ENCODE data around the gene TNS1. TPM values are rescaled to one million over a fixed set of nuclear protein-coding genes. Genes with fewer than 3 reads are reported as not detected.

TNS1 gene
- total RNA-seq, 1 experiment from 2014 or later: 3.4 TPM

GRCh38 chr2:217928324-217929181, 74.2 kb downstream of the TNS1 start:
- H2BK5ac ChIP-seq (ENCODE audit: insufficient read length, low read length): no peak overlapping the region
- H3K27ac Mint-ChIP-seq: peak overlapping the region; percentile 26 to 79 (median 50); a peak in 2 of 7 replicates
- no peaks in the 10 kb centered on the region; a peak in 1 of 7 replicates for H3K36me3 Mint-ChIP-seq (ENCODE audit: insufficient read depth in 1 of 3, low read depth in 3 of 3)
- H3K23ac ChIP-seq (ENCODE audit: insufficient read length, low read depth, low read length): no peak overlapping the region
- no peaks in the 10 kb centered on the region for H3K9me3 ChIP-seq (ENCODE audit: control insufficient read depth, low read depth, low read length)
- no peak overlapping the region for H4K91ac ChIP-seq (ENCODE audit: insufficient read length, low read depth, low read length)
- H3K27me3 ChIP-seq (ENCODE audit: insufficient read depth, low read length): no peaks in the 10 kb centered on the region
- DNase-seq: no peak
- no peaks in the 10 kb centered on the region for H3K79me1 ChIP-seq (ENCODE audit: insufficient read depth, low read depth, low read length, poor library complexity, severe bottlenecking)
- no peak overlapping the region for H3T11ph ChIP-seq (ENCODE audit: low read length)
- H3K4me3 Mint-ChIP-seq: no peak overlapping the region
- H3K4me1 ChIP-seq (ENCODE audit: insufficient read depth, low read length): 0 out of 2 replicates have a peak, but pooled peaks cover 1% of the 10 kb centered on the region
- no peak overlapping the region for H3K56ac ChIP-seq (ENCODE audit: insufficient read length, low read depth, low read length)
- H3K4me2 ChIP-seq (ENCODE audit: insufficient read depth, insufficient read length, low read length): no peak overlapping the region
- no peaks in the 10 kb centered on the region; the same call in none of the 2 replicates for H3K27me3 Mint-ChIP-seq (ENCODE audit: low read depth)
- H3K9ac ChIP-seq (ENCODE audit: extremely low read depth, insufficient read length, low read length): no peak overlapping the region
- H4K20me1 ChIP-seq (ENCODE audit: control insufficient read depth, insufficient read depth, insufficient read length): no peaks in the 10 kb centered on the region
- H2BK12ac ChIP-seq (ENCODE audit: insufficient read length, low read depth, low read length): no peak overlapping the region
- no peak overlapping the region for H3K18ac ChIP-seq (ENCODE audit: insufficient read length, low read depth, low read length)
- H2AFZ ChIP-seq (ENCODE audit: low read length): no peak overlapping the region
- no peak overlapping the region for H2BK20ac ChIP-seq (ENCODE audit: low read depth, low read length, poor library complexity, severe bottlenecking)
- no peak overlapping the region; the same call in 1 of the 2 replicates for H3K14ac ChIP-seq (ENCODE audit: insufficient read depth, low read length)
- H4K5ac ChIP-seq (ENCODE audit: insufficient read length, low read depth, low read length): no peak overlapping the region
- H4K8ac ChIP-seq (replicated peaks; ENCODE audit: insufficient read length, low read depth, low read length): no peak overlapping the region
- H2AK5ac ChIP-seq (ENCODE audit: insufficient read length, low read length): no peak overlapping the region
- no peaks in the 10 kb centered on the region for H3K79me2 ChIP-seq (ENCODE audit: insufficient read depth, low read length)
- H3K27ac ChIP-seq (ENCODE audit: insufficient read length, low read depth, low read length): no peak overlapping the region
- no peaks in the 10 kb centered on the region for H3K9me3 Mint-ChIP-seq
- TF ChIP-seq CTCF (conservative IDR thresholded peaks at IDR 0.05): no peak
- no peak overlapping the region for H3K4ac ChIP-seq (ENCODE audit: low read depth, low read length)
- no peaks in the 10 kb centered on the region for H3K23me2 ChIP-seq (ENCODE audit: insufficient read length, low read depth, low read length, poor library complexity, severe bottlenecking)
- peaks cover 21 to 32% of the 10 kb centered on the region in 2 experiments for H3K4me1 Mint-ChIP-seq
- H2BK15ac ChIP-seq (ENCODE audit: low read depth, low read length): no peak overlapping the region
- no peak overlapping the region for H2BK120ac ChIP-seq (ENCODE audit: low read depth, low read length, poor library complexity, severe bottlenecking)
- WGBS (ENCODE audit: extremely low coverage, insufficient read length, low lambda C conversion rate): no CpG with 5 or more reads among the region's 7 CpGs
